ENCODE measurements around the gene HDAC8. TPM values are rescaled to one million over a fixed set of nuclear protein-coding genes. Genes with fewer than 3 reads are reported as not detected.

The HDAC8 gene
- total RNA-seq, 1 experiment from 2014 or later, result 45.2 TPM

GRCh38 chrX:72304877-72305276 is 267.8 kb downstream of the HDAC8 start:
- Histone ChIP-seq H3K4me1 (peaks cover 2% of the 10 kb centered on the region; the same call in 1 of the 2 replicates), H3K27me3 (peaks cover 4% of the 10 kb centered on the region; the same call in 1 of the 2 replicates), H3K9me3 (replicated peaks) (no peaks in the 10 kb centered on the region), H3K27ac (no peak overlapping the region), H3K4me3 (peak overlapping the region; percentile 80), H3K36me3 (no peaks in the 10 kb centered on the region)
- DNase-seq, result no peak

GRCh38 chrX:72301781-72302180 is 270.9 kb downstream of the HDAC8 start:
- Histone ChIP-seq H3K27ac (no peak overlapping the region), H3K27me3 (peaks cover 4% of the 10 kb centered on the region; the same call in 1 of the 2 replicates)
- DNase-seq, result no peak

GRCh38 chrX:72299891-72300630 is 272.6 kb downstream of the HDAC8 start:
- no peaks in the 10 kb centered on the region; the same call in 1 of the 2 replicates for H3K27me3 ChIP-seq
- H3K36me3 ChIP-seq, result no peaks in the 10 kb centered on the region
- DNase-seq, result peak; percentile 40 to 71
- peaks cover 2% of the 10 kb centered on the region; the same call in 1 of the 2 replicates for H3K4me1 ChIP-seq
- no peak overlapping the region for H3K27ac ChIP-seq
- H3K4me3 ChIP-seq, result no peak overlapping the region
- no peaks in the 10 kb centered on the region for H3K9me3 ChIP-seq (replicated peaks)

More at GRCh38 chrX:72301781-72302180, 270.9 kb downstream of the HDAC8 start:
- H3K9me3 ChIP-seq (replicated peaks), result no peaks in the 10 kb centered on the region
- peaks cover 2% of the 10 kb centered on the region; the same call in 1 of the 2 replicates for H3K4me1 ChIP-seq
- no peak overlapping the region for H3K4me3 ChIP-seq
- no peaks in the 10 kb centered on the region for H3K36me3 ChIP-seq

- DNase-seq, result peak; percentile 23 to 59
- Histone ChIP-seq H3K9me3 (replicated peaks) (no peaks in the 10 kb centered on the region), H3K4me3 (no peak overlapping the region), H3K27me3 (no peaks in the 10 kb centered on the region), H3K27ac (no peak overlapping the region), H3K4me1 (peaks cover 2% of the 10 kb centered on the region; the same call in 1 of the 2 replicates), H3K36me3 (no peaks in the 10 kb centered on the region)
Measured at GRCh38 chrX:72297953-72298730, 274.5 kb downstream of the HDAC8 start.

- no peaks in the 10 kb centered on the region for H3K27me3 ChIP-seq
- H3K36me3 ChIP-seq, result no peaks in the 10 kb centered on the region
- no peaks in the 10 kb centered on the region; the same call in 1 of the 2 replicates for H3K9me3 ChIP-seq (replicated peaks)
- H3K4me1 ChIP-seq, result peaks cover 2% of the 10 kb centered on the region; the same call in 1 of the 2 replicates
- no peak overlapping the region for H3K27ac ChIP-seq
- H3K4me3 ChIP-seq, result no peak overlapping the region
- no peak for DNase-seq
Measured at GRCh38 chrX:72296991-72297390, 275.7 kb downstream of the HDAC8 start.

GRCh38 chrX:72295745-72296144 is 276.9 kb downstream of the HDAC8 start:
- H3K9me3 ChIP-seq (replicated peaks), result no peaks in the 10 kb centered on the region; the same call in 1 of the 2 replicates
- no peak overlapping the region for H3K27ac ChIP-seq
- no peaks in the 10 kb centered on the region for H3K36me3 ChIP-seq
- no peak overlapping the region for H3K4me3 ChIP-seq
- H3K4me1 ChIP-seq, result peaks cover 2% of the 10 kb centered on the region; the same call in 1 of the 2 replicates
- H3K27me3 ChIP-seq, result no peaks in the 10 kb centered on the region
- DNase-seq, result no peak

- no peaks in the 10 kb centered on the region; the same call in 1 of the 2 replicates for H3K9me3 ChIP-seq (replicated peaks)
- H3K4me3 ChIP-seq, result no peak overlapping the region
- H3K27ac ChIP-seq, result no peak overlapping the region
- no peaks in the 10 kb centered on the region for H3K36me3 ChIP-seq
- H3K27me3 ChIP-seq, result no peaks in the 10 kb centered on the region
- H3K4me1 ChIP-seq, result no peaks in the 10 kb centered on the region
- no peak for DNase-seq
Measured at GRCh38 chrX:72294497-72294896, 278.1 kb downstream of the HDAC8 start.

GRCh38 chrX:72282302-72282701 is 290.3 kb downstream of the HDAC8 start:
- Histone ChIP-seq H3K4me1 (no peaks in the 10 kb centered on the region), H3K9me3 (replicated peaks) (no peaks in the 10 kb centered on the region), H3K27me3 (no peaks in the 10 kb centered on the region), H3K27ac (no peak overlapping the region), H3K4me3 (no peak overlapping the region), H3K36me3 (no peaks in the 10 kb centered on the region)
- no peak for DNase-seq

- Histone ChIP-seq H3K27me3 (no peaks in the 10 kb centered on the region), H3K27ac (no peak overlapping the region), H3K4me3 (no peak overlapping the region), H3K36me3 (peaks cover 13% of the 10 kb centered on the region), H3K4me1 (no peaks in the 10 kb centered on the region), H3K9me3 (replicated peaks) (no peaks in the 10 kb centered on the region)
- no peak for DNase-seq
Measured at GRCh38 chrX:72280321-72280845, 292.3 kb downstream of the HDAC8 start.

Other genes starting within 250 kb of the HDAC8 start
- gene PHKA1, start 141.5 kb upstream of the HDAC8 start, total RNA-seq (2014; rRNA removed; shearing (Covaris generic)), result not detected in 2 replicates
- not detected in 2 replicates for gene DMRTC1B, start 204.0 kb upstream of the HDAC8 start, total RNA-seq (2014; rRNA removed; shearing (Covaris generic))
- gene FAM236B, start 209.8 kb upstream of the HDAC8 start, total RNA-seq (2014; rRNA removed; shearing (Covaris generic)), result not detected in 2 replicates
- not detected in 2 replicates for gene FAM236D, start 235.4 kb upstream of the HDAC8 start, total RNA-seq (2014; rRNA removed; shearing (Covaris generic))